Prostate gland (tissue), 2 donors: ENCODE measurements around the gene LMX1B. TPM values are rescaled to one million over a fixed set of nuclear protein-coding genes. Genes with fewer than 3 reads are reported as not detected.
"Not testable (repeated sequence)": the region's sequence is repeated elsewhere in the genome, so short reads cannot be mapped to it uniquely, and the experiment has no call there.

Experiments used
- DNase-seq: peaks from one replicate; pipeline ENCODE4 v3.0.0-alpha.2; 2019; ENCODE audit warnings: low spot score
- H3K27ac ChIP-seq, 2 donors: fragments of 200-600 bp; sonication (generic); 2 replicates each; pipeline ENCODE4 v1.5.1; 2017 to 2019
- H3K27me3 ChIP-seq: fragments of 200-600 bp; sonication (generic); replicated peaks from 2 replicates; pipeline ENCODE4 v1.5.1; 2019; ENCODE audit not compliant: insufficient read depth
- H3K36me3 ChIP-seq, 2 donors: fragments of 200-600 bp; sonication (generic); 1 replicate in 1 of 2; 2 replicates in 1 of 2; pipeline versions ENCODE4 v1.5.1 to v1.8.1; 2017 to 2019
- H3K4me1 ChIP-seq: fragments of 200-600 bp; sonication (generic); replicated peaks from 2 replicates; pipeline ENCODE4 v1.5.1; 2019
- H3K4me3 ChIP-seq, 2 donors: fragments of 200-600 bp; sonication (generic); 2 replicates each; pipeline ENCODE4 v1.5.1; 2017 to 2019
- H3K9me3 ChIP-seq: fragments of 200-600 bp; sonication (generic); 2 replicates; pipeline ENCODE4 v1.5.1; 2017
- POLR2A ChIP-seq: fragments of 450-650 bp; IDR thresholded peaks from one replicate; pipeline ENCODE4 v1.6.1; 2016; ENCODE audit warnings: antibody characterized with exemption, mild to moderate bottlenecking
- POLR2AphosphoS5 ChIP-seq: sonication (generic); formaldehyde crosslinking; IDR thresholded peaks from one replicate; pipeline ENCODE4 v1.6.1; 2017; ENCODE audit warnings: antibody characterized with exemption
- WGBS: methylation state at CpG from one replicate; pipeline ENCODE4 v1.1.5; 2018; 5-methylcytosine and 5-hydroxymethylcytosine counted together
- intact Hi-C: fragments of 100-400 bp; cut with DNase I; formaldehyde crosslinking; loops from one replicate; pipeline ENCODE4 v1.14.2; 2022
- total RNA-seq, 2 donors: library from RNA; depleted of rRNA; stranded (reverse); fragments of >200 nt; gene quantifications; one replicate each; pipeline ENCODE4 v1.1.0, GENCODE V29; 2016
- TF ChIP-seq, protein P1 (sequence below), 4 experiments: fragments of 200-600 bp in 2 of 4; fragments of 450-650 bp in 2 of 4; sonication (generic) in 2 of 4; IDR thresholded peaks; 1 replicate in 3 of 4; 2 replicates in 1 of 4; pipeline ENCODE4 v1.5.1; 2016 to 2019; ENCODE audit warnings: antibody characterized with exemption in 4 of 4, mild to moderate bottlenecking in 2 of 4, moderate library complexity in 2 of 4

The LMX1B gene
- total RNA-seq, 2 donors from 2014 or later, result 0.18 to 2.1 TPM

DNA sequence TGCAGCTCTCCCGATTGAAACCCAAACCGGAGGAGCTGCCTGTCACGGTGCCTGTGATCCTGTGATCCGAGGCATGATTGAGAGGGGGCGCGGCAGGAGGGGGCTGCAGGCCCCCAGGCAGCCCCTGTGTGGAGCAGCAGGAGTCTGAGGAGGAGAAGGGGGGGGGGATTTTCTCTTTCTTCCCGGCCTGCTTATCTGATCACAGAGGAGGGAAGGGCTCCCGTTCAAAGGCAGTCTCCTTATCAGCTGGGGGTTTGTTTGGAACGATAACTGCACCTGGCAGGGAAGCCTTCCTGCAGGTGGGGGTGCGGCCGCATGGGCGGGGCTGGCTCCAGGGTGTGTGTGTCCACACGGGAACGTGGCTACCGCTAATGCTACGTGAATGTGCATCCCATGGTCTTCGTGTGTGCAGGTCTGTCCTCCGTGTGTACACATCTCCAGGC lies 38.4 kb downstream of the LMX1B start:
- no peaks in the 10 kb centered on the region for H3K27me3 ChIP-seq
- 16% methylated on average over 16 of the region's 18 CpGs for WGBS
- H3K27ac ChIP-seq, result no peak overlapping the region
- H3K9me3 ChIP-seq, result no peaks in the 10 kb centered on the region
- TF ChIP-seq, protein P1, sequence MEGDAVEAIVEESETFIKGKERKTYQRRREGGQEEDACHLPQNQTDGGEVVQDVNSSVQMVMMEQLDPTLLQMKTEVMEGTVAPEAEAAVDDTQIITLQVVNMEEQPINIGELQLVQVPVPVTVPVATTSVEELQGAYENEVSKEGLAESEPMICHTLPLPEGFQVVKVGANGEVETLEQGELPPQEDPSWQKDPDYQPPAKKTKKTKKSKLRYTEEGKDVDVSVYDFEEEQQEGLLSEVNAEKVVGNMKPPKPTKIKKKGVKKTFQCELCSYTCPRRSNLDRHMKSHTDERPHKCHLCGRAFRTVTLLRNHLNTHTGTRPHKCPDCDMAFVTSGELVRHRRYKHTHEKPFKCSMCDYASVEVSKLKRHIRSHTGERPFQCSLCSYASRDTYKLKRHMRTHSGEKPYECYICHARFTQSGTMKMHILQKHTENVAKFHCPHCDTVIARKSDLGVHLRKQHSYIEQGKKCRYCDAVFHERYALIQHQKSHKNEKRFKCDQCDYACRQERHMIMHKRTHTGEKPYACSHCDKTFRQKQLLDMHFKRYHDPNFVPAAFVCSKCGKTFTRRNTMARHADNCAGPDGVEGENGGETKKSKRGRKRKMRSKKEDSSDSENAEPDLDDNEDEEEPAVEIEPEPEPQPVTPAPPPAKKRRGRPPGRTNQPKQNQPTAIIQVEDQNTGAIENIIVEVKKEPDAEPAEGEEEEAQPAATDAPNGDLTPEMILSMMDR (IDR thresholded peaks at IDR 0.05), result no peak
- TF ChIP-seq POLR2AphosphoS5 (no peak), POLR2A (no peak)
- no peaks in the 10 kb centered on the region for H3K36me3 ChIP-seq
- DNase-seq, result no peak
- no peak overlapping the region for H3K4me3 ChIP-seq
- intact Hi-C loops, result no loop called here
- no peaks in the 10 kb centered on the region for H3K4me1 ChIP-seq

DNA sequence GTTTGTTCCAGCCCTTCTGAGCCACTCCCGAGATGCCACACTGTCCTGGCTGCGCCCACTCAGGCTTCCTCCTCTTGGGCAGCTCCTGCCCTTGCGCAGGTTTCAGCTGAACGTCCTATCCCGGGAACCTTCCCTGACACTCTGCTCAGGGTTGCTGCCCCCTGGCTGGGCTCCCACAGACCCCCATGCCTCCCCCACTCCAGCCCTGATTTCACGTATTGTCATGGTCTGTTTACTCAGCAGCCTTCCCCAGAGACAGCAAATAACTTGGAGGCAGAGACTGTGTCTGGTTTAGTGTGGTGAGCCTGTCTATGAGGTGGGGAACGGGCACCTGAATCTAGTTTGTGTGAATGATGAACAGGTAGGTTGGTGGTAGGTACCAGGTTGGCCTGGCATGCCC lies 40.4 kb downstream of the LMX1B start:
- Histone ChIP-seq H3K36me3 (no peaks in the 10 kb centered on the region), H3K27ac (no peak overlapping the region), H3K4me3 (no peak overlapping the region), H3K27me3 (no peaks in the 10 kb centered on the region), H3K9me3 (no peaks in the 10 kb centered on the region), H3K4me1 (no peaks in the 10 kb centered on the region)
- intact Hi-C loops, result no loop called here
- 80% methylated on average over 7 of the region's 7 CpGs for WGBS
- no peak for DNase-seq
- no peak for TF ChIP-seq POLR2AphosphoS5
- TF ChIP-seq, protein P1 (IDR thresholded peaks at IDR 0.05), result no peak
- TF ChIP-seq POLR2A, result no peak

DNA sequence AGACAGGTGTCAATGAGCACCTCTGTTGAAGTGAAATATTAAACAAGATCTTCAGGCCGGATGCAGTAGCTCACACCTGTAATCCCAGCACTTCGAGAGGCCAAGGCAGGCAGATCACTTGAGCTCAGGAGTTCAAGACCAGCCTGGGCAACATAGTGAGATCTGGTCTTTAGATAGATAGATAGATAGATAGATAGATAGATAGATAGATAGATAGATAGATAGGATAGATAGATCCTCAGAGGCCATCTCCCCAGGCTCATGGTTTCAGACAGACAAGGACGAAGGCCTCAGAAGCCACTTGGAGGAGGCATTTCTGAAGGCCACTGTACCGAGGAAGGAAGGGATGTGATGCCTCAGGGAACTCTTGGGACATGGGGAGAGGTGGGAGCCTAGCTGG lies 42.5 kb downstream of the LMX1B start:
- intact Hi-C loops, H3K36me3 ChIP-seq, H3K27ac ChIP-seq, H3K9me3 ChIP-seq, DNase-seq, H3K4me1 ChIP-seq, H3K27me3 ChIP-seq, H3K4me3 ChIP-seq: not testable (repeated sequence)
- WGBS, result 91% methylated on average over 4 of the region's 4 CpGs

DNA sequence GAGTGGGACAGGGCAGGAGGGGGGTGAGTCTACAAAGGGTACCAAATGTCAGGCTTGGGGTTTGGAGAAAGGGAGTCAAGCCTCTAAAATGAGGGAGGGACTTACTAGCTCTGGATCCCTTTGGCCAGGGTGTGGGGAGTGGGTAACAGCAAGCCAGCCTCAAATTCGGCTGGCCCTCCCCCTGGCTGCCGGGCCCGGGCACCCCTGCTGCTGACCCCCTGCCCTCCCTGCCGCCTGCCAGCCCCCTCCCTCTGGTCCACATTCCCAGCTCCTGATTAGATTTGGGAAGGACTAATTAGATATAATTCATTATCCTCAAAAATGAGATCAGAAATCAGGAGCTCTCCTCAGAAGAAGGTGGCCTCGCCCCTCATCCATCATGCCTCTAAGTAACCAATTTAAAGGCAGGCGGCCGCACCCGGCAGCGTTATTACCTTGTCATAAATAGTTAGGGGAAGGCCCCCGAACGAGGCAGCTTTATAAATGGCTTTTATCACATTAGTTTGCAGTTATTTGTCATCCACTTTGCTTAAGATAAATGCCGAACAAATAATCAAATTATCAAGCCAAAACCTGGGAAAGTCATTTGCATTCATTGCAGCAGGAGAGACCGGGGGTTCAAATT lies 44.6 kb downstream of the LMX1B start:
- intact Hi-C loops, result no loop called here

DNA sequence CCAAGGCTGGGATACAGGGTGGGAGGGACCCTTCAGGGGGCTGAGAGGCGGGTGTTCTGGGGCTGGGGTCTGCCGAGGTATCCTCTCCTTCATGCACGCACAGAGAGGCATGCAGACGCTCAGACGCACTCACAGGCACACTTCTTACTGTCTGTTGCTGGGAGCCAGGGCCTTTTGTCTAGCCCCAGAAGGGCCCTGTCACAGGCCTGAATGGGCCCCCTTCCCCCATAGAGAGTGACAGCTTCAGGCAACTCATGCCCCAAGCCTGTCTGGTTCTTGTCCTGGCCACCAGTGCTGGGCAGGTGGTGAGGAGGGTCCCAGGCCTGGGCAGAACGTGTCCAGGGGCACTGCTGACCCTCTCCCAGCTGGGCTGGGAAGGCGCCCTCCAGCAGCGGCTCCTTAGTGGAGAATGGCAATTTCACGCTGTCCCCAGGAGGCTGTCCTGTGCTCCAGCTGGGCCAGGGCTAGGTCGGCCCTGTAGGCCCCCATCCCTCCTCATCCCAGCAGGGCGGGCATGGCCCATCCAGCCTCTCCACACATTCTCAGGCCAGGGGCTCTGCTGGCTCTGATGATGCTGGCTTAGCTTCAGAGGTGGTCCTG lies 45.3 kb downstream of the LMX1B start:
- no peak for TF ChIP-seq POLR2AphosphoS5
- TF ChIP-seq POLR2A, result no peak
- TF ChIP-seq, protein P1 (IDR thresholded peaks at IDR 0.05), result no peak

More for the DNA sequence above, 44.6 kb downstream of the LMX1B start:
- no peak overlapping the region for H3K4me3 ChIP-seq
- DNase-seq, result no peak
- no peaks in the 10 kb centered on the region for H3K4me1 ChIP-seq
- WGBS, result 85% methylated on average over 13 of the region's 13 CpGs
- TF ChIP-seq POLR2A (no peak), POLR2AphosphoS5 (no peak)
- TF ChIP-seq, protein P1 (IDR thresholded peaks at IDR 0.05), result no peak
- no peak overlapping the region for H3K27ac ChIP-seq
- no peaks in the 10 kb centered on the region for H3K36me3 ChIP-seq
- H3K9me3 ChIP-seq, result no peaks in the 10 kb centered on the region
- no peaks in the 10 kb centered on the region for H3K27me3 ChIP-seq

More for the DNA sequence above, 45.3 kb downstream of the LMX1B start:
- whole genome bisulfite sequencing, result 90% methylated on average over 11 of the region's 11 CpGs
- H3K27ac ChIP-seq, result no peak overlapping the region
- no peak overlapping the region for H3K4me3 ChIP-seq
- no peaks in the 10 kb centered on the region for H3K4me1 ChIP-seq
- no peaks in the 10 kb centered on the region for H3K36me3 ChIP-seq
- DNase-seq, result no peak
- H3K9me3 ChIP-seq, result no peaks in the 10 kb centered on the region
- intact Hi-C loops, result no loop called here
- no peaks in the 10 kb centered on the region for H3K27me3 ChIP-seq
